SK-MEL-5 (cell line): ENCODE results near the gene SLC24A5. TPM values are rescaled to one million over a fixed set of nuclear protein-coding genes. Genes with fewer than 3 reads are reported as not detected.
A peak's percentile ranks its signal among the peaks of the same experiment; 100 is the strongest.

Experiments used
- DNase-seq: peaks from one replicate; pipeline ENCODE4 v3.0.0-alpha.2; 2016; ENCODE audit warnings: low read depth, low spot score
- in situ Hi-C: cut with HindIII; loops from 2 replicates; pipeline ENCODE4 v1.10.0; 2016; ENCODE audit warnings: low sequenced_read_pairs, high pct_unique_total_duplicates, low pct_unique_long_range_greater_than_20kb
- polyA plus RNA-seq, 2 experiments: library from polyadenylated mRNA; depleted of rRNA; stranded (reverse); fragments of >200 nt; gene quantifications; 2 replicates each; pipeline ENCODE4 v1.2.3, GENCODE V29; 2015
- total RNA-seq: library from RNA; depleted of rRNA; stranded (reverse); fragments of >200 nt; shearing (Covaris generic); gene quantifications from 2 replicates; pipeline ENCODE4 v1.2.3, GENCODE V29; 2014; rRNA removed

SLC24A5 gene
- 423 and 457 TPM in 2 replicates for total RNA-seq
- polyA plus RNA-seq (2015; cell fraction: cytosol; rRNA removed), result 105 and 118 TPM in 2 replicates
- polyA plus RNA-seq (2015; cell fraction: nucleus; rRNA removed), result 53.2 and 59.3 TPM in 2 replicates

DNA sequence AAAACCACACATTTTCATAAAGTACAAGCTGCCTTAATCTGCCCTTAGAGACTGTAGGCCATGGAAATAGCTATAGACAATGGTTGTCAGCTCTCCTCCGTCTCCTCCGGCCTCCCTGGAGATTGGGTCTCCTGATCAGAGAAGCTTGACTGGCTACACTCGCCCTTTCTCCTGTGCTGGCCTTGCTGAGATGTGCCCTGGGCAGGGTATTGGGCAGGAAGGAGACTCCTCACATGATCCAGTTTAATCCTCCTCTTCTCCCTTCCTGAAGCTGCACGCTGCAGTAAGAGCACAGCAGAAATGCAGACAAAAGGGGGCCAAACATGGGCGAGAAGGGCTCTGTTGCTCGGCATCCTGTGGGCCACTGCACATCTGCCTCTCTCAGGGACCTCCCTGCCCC lies at the start of gene SLC24A5:
SLC24A5 (plus strand) TSS at position 246 of the 400 bp plus-strand sequence; CDS start at position 301, 55 bp downstream.
- peak; percentile 92 for DNase-seq
- in situ Hi-C loops, result no loop called here

DNA sequence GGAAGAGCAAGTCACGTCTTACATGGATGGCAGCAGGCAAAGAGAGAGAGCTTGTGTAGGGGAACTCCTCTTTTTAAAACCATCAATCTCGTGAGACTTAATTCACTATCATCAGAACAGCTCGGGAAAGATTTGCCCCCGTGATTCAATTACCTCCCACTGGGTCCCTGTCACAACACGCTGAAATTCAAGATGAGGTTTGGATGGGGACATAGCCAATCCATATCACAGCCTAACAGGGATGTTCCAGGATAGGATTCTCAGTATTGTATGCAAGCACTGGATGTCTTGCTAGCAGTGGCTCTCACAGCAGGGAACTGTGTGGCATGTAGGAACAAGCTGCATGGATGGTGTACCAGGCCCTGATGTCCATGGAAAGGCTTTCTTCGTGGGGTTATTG lies 47.8 kb upstream of the SLC24A5 start:
- in situ Hi-C loops, result no loop called here
- no peak for DNase-seq

DNA sequence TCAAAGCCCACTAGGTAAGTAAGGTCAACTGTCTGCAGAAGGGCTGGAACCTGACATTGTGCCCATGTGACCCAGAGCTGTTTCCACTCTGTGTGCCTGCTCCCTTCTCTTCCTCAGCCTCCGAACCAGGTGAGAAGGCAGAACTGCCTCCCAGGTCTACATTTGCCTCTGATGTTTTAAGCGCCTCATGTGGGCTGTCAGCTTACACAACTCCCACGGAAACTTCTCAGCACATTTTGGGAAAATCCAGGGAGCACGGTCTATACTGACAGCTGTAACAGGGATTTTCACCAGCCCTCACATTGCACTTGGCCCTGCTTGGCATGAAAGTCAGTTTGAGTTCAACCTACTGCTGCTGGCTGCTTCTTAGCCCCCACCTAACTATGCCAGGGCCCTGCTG lies 46.9 kb upstream of the SLC24A5 start:
- in situ Hi-C loops, result no loop called here
- no peak for DNase-seq

DNA sequence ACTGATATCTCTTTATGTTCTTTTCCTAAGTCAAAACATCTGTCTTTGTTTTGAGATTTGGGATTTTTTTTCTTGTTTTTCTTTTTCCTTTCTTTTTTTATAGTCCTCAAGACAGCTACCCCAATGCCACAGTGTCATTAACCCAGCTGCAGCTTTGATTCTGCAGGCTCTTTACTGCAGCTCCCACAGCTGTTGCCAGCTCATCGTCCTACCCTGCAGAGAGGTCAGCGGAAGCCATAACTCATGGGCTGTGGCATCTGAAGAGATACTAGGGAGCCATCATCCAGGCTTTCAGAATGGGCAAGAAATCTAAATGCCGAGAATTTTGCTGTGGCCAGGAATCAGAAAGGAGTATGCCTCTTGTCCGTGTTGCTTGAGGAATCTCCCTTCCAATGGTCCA lies 44.3 kb upstream of the SLC24A5 start:
- in situ Hi-C loops, result no loop called here

DNA sequence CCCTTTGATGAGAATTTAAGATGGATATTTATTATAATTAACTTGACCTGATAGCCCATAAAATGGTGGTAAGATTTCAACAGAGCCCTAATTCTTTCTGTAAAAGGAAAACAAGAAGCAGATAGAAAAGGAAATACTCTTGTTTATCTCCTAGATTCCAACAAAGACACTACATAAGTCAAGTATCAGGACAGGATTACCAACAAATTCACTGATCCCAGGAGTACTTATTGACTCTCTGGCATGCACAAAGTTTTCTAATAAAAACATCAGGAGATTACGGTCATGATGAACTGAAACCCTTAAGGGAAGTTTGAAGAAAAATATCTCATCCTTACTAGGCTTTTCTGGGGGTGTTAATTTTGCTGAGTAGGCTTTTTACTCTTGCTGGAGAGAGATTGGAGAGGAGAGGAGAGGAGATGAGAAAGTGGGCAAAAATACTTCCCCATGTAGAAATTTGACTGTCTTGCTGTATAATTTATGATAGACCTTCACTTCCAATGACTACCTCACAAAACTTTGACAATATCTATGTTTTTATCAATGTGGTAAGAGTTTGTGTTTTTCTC lies 43.1 kb upstream of the SLC24A5 start:
- no peak for DNase-seq
- in situ Hi-C loops, result no loop called here

More for the DNA sequence above, 44.3 kb upstream of the SLC24A5 start:
- DNase-seq, result no peak

DNA sequence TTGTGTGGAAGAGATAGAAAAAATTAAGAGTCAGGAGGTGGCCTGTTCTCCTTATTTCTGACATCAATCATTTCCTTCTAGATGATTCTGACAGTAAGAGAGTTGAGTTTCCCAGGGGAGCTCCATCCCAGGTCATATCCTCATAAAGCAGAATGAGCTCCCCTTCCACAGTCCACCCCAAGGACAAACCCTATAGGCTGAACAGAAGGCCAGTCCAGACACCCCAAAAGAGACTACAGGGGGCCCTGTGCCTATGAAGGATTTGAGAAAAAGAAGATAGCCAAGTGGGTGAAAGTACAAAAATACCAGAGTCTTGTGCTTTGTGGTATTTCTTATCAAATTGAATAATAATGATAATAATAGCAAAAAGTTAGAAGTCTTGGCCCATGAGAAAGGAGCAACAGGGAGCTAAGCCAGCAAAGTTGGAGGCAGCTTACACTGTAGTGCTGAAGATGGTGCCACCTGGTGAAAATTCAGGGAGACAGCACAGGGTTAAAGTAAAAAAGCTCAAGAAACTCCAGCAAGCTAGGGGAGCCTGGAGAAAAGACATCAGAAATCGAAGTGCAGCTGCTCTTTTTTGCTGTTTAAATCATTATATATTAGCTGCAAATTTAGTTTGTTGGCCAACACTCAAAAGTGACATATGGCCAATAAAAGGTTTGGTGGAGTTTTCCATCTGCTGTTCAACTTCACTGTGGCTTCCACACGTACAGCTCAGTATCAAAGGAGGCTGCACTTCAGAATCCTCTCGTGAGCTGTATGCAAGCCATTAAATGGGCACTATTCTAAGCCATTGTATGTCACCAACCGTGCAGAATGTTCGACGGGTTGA lies 35.8 kb upstream of the SLC24A5 start:
- in situ Hi-C loops, result no loop called here
- DNase-seq, result peak; percentile 80

DNA sequence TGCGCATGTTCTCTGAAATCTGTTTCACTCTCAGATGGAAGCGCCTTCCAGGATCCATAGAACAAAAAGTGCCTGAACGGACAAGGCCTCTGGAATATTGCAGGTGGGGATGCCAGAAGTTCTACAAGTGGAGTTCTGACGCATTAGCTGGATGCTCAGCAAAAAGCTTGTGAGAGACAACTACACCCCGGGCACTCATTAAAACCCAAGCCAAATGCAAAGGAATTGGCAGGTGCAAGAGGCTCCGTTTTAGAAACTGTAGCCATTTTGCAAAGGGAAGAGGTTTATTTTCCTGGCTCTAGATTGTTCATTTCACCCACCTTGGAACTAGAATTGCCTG lies 35.2 kb upstream of the SLC24A5 start:
- no peak for DNase-seq
- in situ Hi-C loops, result no loop called here

DNA sequence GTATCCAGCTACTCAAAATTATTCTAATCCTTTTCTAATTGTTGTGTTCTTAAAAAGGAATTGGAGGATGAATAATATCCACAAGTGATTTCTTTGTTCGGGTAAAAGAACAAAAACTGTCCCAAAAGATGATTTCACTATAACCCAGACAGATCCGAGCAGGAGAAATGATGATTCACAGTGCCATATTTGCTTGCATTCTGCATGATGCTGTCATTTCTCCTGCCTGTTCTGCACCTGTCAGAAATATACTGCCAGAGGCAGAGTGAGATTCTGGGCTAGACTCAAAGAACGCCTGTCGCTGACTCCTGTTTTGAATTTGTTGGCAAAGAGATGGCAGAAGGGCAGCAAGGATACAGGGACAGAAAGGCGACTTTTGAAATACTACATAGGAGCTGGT lies 34.7 kb upstream of the SLC24A5 start:
- no peak for DNase-seq
- in situ Hi-C loops, result no loop called here

DNA sequence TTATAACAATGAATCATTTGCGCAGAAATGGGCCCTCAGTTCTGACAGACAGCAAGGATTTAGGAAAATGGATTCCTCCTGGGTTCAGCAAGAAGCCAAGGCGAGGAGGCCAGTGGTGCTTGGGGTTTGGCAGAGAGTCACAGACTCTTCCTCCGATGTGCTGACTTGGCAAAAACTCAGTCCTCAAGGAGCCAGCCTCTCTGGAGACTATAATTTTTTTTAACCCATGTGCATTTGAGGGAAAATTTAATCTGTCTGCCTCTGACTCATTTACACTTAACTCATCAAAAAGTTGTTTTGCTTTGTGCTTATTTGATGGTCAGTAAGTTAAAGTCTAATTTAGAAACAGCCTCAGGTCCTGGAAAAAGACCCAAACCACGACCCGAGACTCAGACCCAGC lies 34.2 kb upstream of the SLC24A5 start:
- in situ Hi-C loops, result no loop called here
- no peak for DNase-seq

DNA sequence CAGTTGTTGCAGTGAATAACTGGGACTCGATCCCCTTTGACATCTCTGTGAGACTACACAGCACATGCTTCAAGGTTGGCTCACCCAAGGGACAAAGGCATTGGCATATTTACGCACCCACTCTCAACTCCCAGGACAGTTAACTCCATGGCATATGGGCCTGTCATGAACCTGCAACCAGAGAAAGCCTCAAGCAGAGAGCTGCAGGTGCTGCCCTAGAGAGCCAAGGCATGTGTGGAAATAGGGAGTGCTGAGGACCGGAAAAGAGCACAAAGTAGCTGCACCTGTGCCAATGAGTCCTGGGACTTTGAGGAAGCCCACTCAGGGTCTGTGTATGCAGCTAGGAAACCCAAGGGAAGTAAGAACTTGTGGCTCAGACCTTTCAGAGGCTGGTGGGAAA lies 32.9 kb upstream of the SLC24A5 start:
- in situ Hi-C loops, result no loop called here

DNA sequence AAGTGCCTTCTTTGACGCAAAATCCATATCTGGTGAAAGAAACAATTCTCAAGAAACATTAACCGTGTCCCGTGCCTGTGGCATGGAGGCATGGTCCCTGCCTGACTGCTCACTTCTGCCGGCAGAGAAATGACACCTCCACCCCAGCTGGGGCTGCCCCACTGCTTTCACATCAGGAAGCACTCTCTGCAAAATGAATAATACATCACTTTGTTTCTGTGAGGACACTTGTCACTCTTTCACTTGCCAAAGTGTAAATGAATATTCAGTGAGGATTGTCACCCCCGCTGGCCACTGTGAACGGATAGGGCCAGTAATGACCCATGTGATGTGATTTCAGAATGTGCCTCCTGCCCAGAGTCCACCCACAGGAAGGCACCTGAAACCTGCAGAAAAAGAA lies 31.1 kb upstream of the SLC24A5 start:
- DNase-seq, result no peak
- in situ Hi-C loops, result no loop called here

More for the DNA sequence above, 32.9 kb upstream of the SLC24A5 start:
- DNase-seq, result no peak

DNA sequence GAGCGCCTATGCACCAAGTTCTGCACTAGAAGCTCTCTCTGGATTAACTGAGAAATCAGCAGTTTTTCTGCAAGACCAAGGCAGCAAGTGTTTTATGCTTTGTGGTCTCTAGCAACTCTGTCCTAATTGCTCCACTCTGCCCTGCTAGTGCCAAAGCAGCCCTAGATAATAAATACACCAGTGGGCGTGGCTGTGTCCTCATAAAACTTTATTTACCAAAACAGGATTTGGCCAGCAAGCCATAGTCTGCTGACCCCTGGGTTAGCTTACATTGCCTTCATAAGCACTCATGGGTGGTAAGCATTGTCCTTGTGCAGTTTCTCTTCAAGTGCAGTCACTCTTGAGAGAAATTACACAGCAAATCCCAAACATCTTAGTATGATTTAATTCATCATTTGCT lies 30.7 kb upstream of the SLC24A5 start:
- in situ Hi-C loops, result no loop called here
- DNase-seq, result no peak

DNA sequence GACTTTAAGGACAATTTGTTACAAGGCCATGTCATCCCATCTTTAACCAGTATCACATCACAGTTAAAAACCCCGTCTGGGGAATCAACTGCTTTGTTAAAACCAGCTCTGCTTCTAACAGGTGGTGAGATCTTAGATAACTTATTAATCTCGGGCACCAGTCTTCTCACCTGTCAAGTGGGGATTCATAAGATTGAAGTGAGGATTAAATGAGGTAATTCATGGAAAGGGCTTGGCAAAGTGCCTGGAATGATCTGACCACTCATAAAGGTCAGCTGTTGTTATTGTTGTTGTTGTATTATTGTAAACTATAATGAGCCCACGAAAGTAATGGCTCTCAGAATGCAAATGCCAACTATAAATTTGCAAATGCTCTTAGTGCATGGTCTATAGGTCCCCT lies 30.1 kb upstream of the SLC24A5 start:
- in situ Hi-C loops, result no loop called here
- DNase-seq, result peak; percentile 25

DNA sequence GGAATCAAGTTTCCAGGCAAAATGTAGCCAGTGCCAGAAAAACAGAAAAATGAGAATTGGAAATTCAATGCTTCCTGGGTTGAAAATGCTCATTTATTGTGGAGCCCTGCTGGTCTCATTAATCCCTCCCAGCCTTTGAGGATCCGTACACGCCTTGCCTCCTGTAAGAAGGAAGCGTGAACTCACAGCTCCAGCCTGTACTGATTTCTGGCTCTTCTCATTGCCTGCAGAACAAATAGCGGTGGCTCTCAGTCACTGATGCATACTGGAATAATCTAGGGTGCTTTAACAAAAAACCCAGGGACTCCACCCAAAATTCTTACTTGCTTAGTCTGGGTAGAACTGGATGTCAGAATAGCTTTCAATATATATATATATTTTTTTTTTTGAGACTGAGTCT lies 29.3 kb upstream of the SLC24A5 start:
- no peak for DNase-seq
- in situ Hi-C loops, result no loop called here

DNA sequence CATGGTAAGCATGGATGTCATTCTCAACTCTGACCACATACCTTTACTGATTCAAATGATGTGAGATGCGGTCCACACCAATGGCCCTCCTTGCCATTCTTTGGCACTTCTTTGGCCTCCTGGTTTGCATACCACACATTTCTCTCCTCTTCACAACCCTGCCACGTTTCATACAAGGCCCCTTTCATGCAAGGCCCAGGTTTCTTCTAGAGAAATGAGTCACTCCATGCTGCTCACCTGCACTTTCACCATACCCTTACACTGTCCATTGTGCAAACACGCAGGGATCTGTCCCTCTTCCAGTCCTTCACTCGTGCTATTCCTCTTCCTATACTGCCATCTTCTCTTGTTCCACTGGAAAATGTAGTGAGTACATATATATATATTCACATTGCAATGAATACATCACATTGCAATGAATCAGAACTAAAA lies 24.4 kb upstream of the SLC24A5 start:
- in situ Hi-C loops, result no loop called here
- no peak for DNase-seq

DNA sequence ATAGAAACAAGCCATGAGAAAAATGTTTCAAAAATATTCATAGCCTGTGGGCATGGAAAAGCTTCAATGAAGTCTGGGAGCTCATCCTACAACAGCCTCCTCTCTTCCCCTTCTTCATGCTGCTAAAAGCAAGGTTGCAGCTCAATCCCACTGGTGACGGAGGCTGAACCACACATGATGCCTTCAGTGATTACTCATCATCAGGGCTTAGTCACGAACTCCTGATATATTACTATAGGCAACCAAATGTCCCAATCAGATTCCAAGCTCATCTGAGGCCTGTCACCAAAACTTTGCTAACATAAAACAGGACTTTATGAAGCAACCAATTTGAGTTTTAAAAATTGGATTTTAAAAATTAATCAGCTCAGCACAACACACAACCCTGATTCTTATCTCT lies 24.0 kb upstream of the SLC24A5 start:
- DNase-seq, result peak; percentile 94
- in situ Hi-C loops, result no loop called here

DNA sequence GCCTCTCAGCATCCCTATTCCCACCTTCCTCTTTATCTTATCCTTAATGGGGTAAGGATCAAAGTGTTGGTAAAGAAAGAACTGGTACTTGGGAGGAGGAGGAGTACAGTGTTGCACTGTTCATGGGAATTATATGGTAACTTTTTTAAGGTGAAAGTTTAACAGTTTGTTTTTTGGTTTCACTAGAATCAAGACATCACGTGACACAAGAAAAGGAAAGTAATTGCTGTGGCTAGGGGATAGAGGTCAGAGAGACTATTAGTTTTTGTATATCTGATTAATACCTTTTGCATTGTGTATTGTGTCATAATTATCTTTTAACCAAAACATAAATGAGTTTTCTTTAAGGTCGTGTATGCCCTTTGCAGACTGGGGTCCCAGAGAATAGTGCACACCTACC lies 23.5 kb upstream of the SLC24A5 start:
- no peak for DNase-seq
- in situ Hi-C loops, result no loop called here

DNA sequence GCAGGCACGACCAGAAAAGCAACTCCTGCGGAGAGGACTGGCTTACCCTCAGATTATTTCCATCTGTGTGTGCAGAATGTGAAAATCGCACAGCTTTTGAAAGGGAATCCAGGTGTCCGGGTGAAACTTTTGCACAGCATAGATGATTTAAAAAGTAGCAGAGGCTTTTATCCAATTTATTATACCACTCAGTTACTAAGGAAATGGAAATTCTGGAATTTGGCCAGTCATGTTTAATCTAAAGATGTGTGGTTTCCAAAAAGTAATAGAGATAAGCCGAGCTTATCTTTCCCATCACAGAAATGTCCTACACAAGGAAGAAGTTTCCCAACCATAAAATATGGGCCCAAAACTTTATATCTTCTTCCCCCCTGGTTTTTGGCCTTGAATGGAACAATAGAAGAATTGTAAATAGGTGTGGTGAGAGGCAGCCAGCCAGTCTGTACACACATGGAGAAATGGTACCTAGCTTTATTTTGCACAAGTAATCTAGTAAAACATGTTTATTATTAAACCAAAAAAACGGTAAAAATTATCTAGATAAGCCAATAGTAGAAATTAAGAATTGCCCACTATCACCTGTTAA lies 19.3 kb upstream of the SLC24A5 start:
- in situ Hi-C loops, result no loop called here
- DNase-seq, result no peak

DNA sequence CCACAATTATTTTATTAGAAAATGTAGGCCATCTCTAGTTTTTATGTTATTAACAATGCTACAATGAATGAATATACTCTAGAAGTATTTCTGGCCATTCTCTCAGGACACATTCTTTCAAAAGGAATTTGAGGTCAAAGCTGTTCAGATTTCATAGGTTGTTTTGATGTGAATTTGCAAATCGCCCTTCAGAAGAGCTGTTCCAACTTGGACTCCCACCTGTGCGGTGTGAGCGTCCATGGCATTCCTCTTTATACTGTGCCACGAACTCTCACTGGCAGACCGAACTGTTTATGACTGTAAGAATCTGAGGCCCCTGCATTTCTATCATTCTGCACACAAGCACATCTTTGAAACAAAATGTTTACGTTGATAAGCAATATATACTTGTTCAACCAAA lies 18.6 kb upstream of the SLC24A5 start:
- in situ Hi-C loops, result no loop called here

More for the DNA sequence above, 18.6 kb upstream of the SLC24A5 start:
- no peak for DNase-seq
